Esophagus muscularis mucosa (tissue), 4 donors: Measurements from ENCODE around the gene PCBP3. TPM values are rescaled to one million over a fixed set of nuclear protein-coding genes. Genes with fewer than 3 reads are reported as not detected.
A peak's percentile ranks its signal among the peaks of the same experiment; 100 is the strongest.
"Not testable (repeated sequence)": the region's sequence is repeated elsewhere in the genome, so short reads cannot be mapped to it uniquely, and the experiment has no call there.

Experiments
- DNase-seq: peaks from one replicate; pipeline ENCODE4 v3.0.0-alpha.2; 2017; ENCODE audit errors: extremely low spot score
- H3K27ac ChIP-seq, 4 donors: fragments of 200-600 bp; sonication (generic); replicated peaks in 1 of 4; 1 replicate in 3 of 4; 2 replicates in 1 of 4; pipeline ENCODE4 v1.5.1; 2016 to 2019; ENCODE audit warnings: mild to moderate bottlenecking in 1 of 4
- H3K27me3 ChIP-seq, 4 donors: fragments of 200-600 bp; sonication (generic); one replicate each; pipeline versions ENCODE4 v1.5.1 to v1.6.0; 2016 to 2019
- H3K36me3 ChIP-seq, 4 donors: fragments of 200-600 bp; sonication (generic); one replicate each; pipeline ENCODE4 v1.5.1; 2016 to 2019
- H3K4me1 ChIP-seq, 4 donors: fragments of 200-600 bp; sonication (generic); one replicate each; pipeline ENCODE4 v1.5.1; 2016 to 2019
- H3K4me3 ChIP-seq, 4 donors: fragments of 200-600 bp; sonication (generic); 1 replicate in 2 of 4; 2 replicates in 2 of 4; pipeline ENCODE4 v1.5.1; 2016 to 2019; ENCODE audit warnings: mild to moderate bottlenecking in 4 of 4, moderate library complexity in 1 of 4
- H3K9me3 ChIP-seq, 4 donors: fragments of 200-600 bp; sonication (generic); 1 replicate in 3 of 4; 2 replicates in 1 of 4; pipeline ENCODE4 v1.5.1; 2016 to 2019
- CTCF ChIP-seq, 3 experiments: fragments of 200-600 bp in 2 of 3; fragments of 450-650 bp in 1 of 3; sonication (generic) in 2 of 3; IDR thresholded peaks; one replicate each; pipeline ENCODE4 v1.5.1; 2017 to 2019; ENCODE audit warnings: antibody characterized with exemption in 3 of 3, mild to moderate bottlenecking in 2 of 3, moderate library complexity in 1 of 3
- EP300 ChIP-seq: sonication (generic); formaldehyde crosslinking; IDR thresholded peaks from one replicate; pipeline ENCODE4 v1.6.1; 2017; ENCODE audit warnings: antibody characterized with exemption
- POLR2A ChIP-seq: fragments of 450-650 bp; IDR thresholded peaks from one replicate; pipeline ENCODE4 v1.6.1; 2017; ENCODE audit warnings: antibody characterized with exemption, moderate library complexity, mild to moderate bottlenecking, low read depth
- POLR2AphosphoS5 ChIP-seq, 2 donors: sonication (generic); formaldehyde crosslinking; IDR thresholded peaks; one replicate each; pipeline ENCODE4 v1.6.1; 2017; ENCODE audit warnings: antibody characterized with exemption in 2 of 2
- WGBS: methylation state at CpG from one replicate; pipeline ENCODE4 v1.1.5; 2018; 5-methylcytosine and 5-hydroxymethylcytosine counted together
- intact Hi-C: fragments of 100-400 bp; cut with DNase I; formaldehyde crosslinking; loops from one replicate; pipeline ENCODE4 v1.15.1; 2023
- total RNA-seq, 4 donors: library from RNA; depleted of rRNA; stranded (reverse); fragments of >200 nt; gene quantifications; one replicate each; pipeline versions ENCODE4 v1.1.0 to v1.2.1, GENCODE V29; 2016

PCBP3 gene
- total RNA-seq, 4 donors from 2014 or later = 7.5 to 9.2 (median 8.1) TPM

- no peak overlapping the region for H3K27ac ChIP-seq
- TF ChIP-seq EP300 (no peak), POLR2AphosphoS5 (IDR thresholded peaks at IDR 0.05) (no peak), POLR2A (no peak), CTCF (IDR thresholded peaks at IDR 0.05) (no peak)
- H3K27me3 ChIP-seq = peaks cover 0 to 14% (median 2%) of the 10 kb centered on the region in 4 donors
- no peak overlapping the region for H3K4me3 ChIP-seq
- peaks cover 12 to 42% (median 36%) of the 10 kb centered on the region in 4 donors for H3K4me1 ChIP-seq
- intact Hi-C loops = no loop called here
- H3K36me3 ChIP-seq = no peaks in the 10 kb centered on the region
- H3K9me3 ChIP-seq = no peaks in the 10 kb centered on the region
- no peak for DNase-seq
- WGBS = 57% methylated on average over 4 of the region's 16 CpGs
Observed at GRCh38 chr21:45893740-45894449, 250.4 kb downstream of the PCBP3 start.

- no peak for DNase-seq
- H3K36me3 ChIP-seq = no peaks in the 10 kb centered on the region
- WGBS = 37% methylated on average over 9 of the region's 9 CpGs
- intact Hi-C loops = no loop called here
- no peak overlapping the region for H3K4me3 ChIP-seq
- H3K9me3 ChIP-seq = no peaks in the 10 kb centered on the region
- no peak overlapping the region for H3K27ac ChIP-seq
- H3K27me3 ChIP-seq = peaks cover 0 to 8% (median 2%) of the 10 kb centered on the region in 4 donors
- peak in 1 of 3 experiments; percentile 10 for TF ChIP-seq CTCF (IDR thresholded peaks at IDR 0.05)
- peak in 1 of 2 donors; percentile 25 for TF ChIP-seq POLR2AphosphoS5 (IDR thresholded peaks at IDR 0.05)
- TF ChIP-seq EP300 = no peak
- TF ChIP-seq POLR2A = no peak
- peaks cover 12 to 37% (median 36%) of the 10 kb centered on the region in 4 donors for H3K4me1 ChIP-seq
Observed at GRCh38 chr21:45894450-45894825, 250.9 kb downstream of the PCBP3 start.

- WGBS = 86% methylated on average over 17 of the region's 22 CpGs
- DNase-seq = no peak
- Histone ChIP-seq H3K27me3 (peaks cover 0 to 1% (median 0%) of the 10 kb centered on the region in 4 donors), H3K9me3 (no peaks in the 10 kb centered on the region), H3K4me3 (no peak overlapping the region), H3K4me1 (peaks cover 12 to 37% (median 33%) of the 10 kb centered on the region in 4 donors), H3K36me3 (no peaks in the 10 kb centered on the region), H3K27ac (no peak overlapping the region)
- no peak for TF ChIP-seq POLR2AphosphoS5 (IDR thresholded peaks at IDR 0.05)
- no peak for TF ChIP-seq EP300
- no peak for TF ChIP-seq CTCF (IDR thresholded peaks at IDR 0.05)
- no peak for TF ChIP-seq POLR2A
- intact Hi-C loops = no loop called here
Observed at GRCh38 chr21:45894906-45895777, 251.6 kb downstream of the PCBP3 start.

- H3K4me3 ChIP-seq = no peak overlapping the region
- no peaks in the 10 kb centered on the region for H3K9me3 ChIP-seq
- no peaks in the 10 kb centered on the region for H3K36me3 ChIP-seq
- TF ChIP-seq POLR2A (no peak), POLR2AphosphoS5 (IDR thresholded peaks at IDR 0.05) (no peak), EP300 (no peak), CTCF (IDR thresholded peaks at IDR 0.05) (no peak)
- no peak overlapping the region for H3K27ac ChIP-seq
- 98% methylated on average over 10 of the region's 17 CpGs for WGBS
- H3K4me1 ChIP-seq = peaks cover 12 to 37% (median 33%) of the 10 kb centered on the region in 4 donors
- DNase-seq = no peak
- no peaks in the 10 kb centered on the region for H3K27me3 ChIP-seq
- intact Hi-C loops = no loop called here
Observed at GRCh38 chr21:45895778-45896370, 252.3 kb downstream of the PCBP3 start.

GRCh38 chr21:45896431-45896830, 252.9 kb downstream of the PCBP3 start:
- DNase-seq, H3K4me3 ChIP-seq, H3K27ac ChIP-seq, intact Hi-C loops, H3K27me3 ChIP-seq, H3K9me3 ChIP-seq, H3K36me3 ChIP-seq: not testable (repeated sequence)
- WGBS = 87% methylated on average over 18 of the region's 18 CpGs
- H3K4me1 ChIP-seq = peaks cover 12 to 37% (median 32%) of the 10 kb centered on the region in 4 donors
